Coronary artery (tissue), 2 donors: ENCODE results near the gene TECPR1.
A peak's percentile ranks its signal among the peaks of the same experiment; 100 is the strongest.

Experiments
- DNase-seq: peaks from one replicate; pipeline ENCODE4 v3.0.0-alpha.2; 2017; ENCODE audit warnings: low spot score
- H3K27ac ChIP-seq, 2 donors: fragments of 200-600 bp; sonication (generic); one replicate each; pipeline ENCODE4 v1.5.1; 2016 to 2019
- H3K4me3 ChIP-seq: fragments of 200-600 bp; sonication (generic); 2 replicates; pipeline ENCODE4 v1.5.1; 2016; ENCODE audit warnings: mild to moderate bottlenecking, moderate library complexity
- CTCF ChIP-seq: fragments of 200-600 bp; sonication (generic); IDR thresholded peaks from one replicate; pipeline ENCODE4 v1.5.1; 2019; ENCODE audit warnings: antibody characterized with exemption

TECPR1 gene

GRCh38 chr7:98171449-98171848, 80.6 kb downstream of the TECPR1 start:
- no peak for TF ChIP-seq CTCF
- no peak overlapping the region for H3K27ac ChIP-seq
- DNase-seq = no peak
- H3K4me3 ChIP-seq = no peak overlapping the region

DNA sequence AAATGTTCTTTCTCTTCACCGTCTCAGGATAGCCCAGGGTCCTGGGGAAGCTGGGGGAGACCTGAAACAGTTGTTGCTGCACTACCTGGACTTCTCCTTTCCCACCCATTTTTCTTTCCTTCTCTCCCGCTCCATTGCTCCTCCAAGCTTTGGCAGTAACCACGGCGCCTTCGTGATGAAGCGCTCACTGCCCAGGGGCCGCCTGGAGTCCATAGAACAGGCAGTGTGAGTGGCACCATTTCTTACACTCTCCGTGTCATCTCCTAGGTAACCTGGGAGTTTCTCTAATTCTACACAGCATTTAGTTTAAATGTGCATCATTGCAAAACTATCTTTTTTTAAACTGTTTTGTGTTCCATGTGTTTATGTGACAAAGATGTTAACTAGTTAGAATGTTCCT, 81.1 kb downstream of the TECPR1 start:
- no peak for TF ChIP-seq CTCF
- Histone ChIP-seq H3K4me3 (no peak overlapping the region), H3K27ac (no peak overlapping the region)
- DNase-seq = no peak

DNA sequence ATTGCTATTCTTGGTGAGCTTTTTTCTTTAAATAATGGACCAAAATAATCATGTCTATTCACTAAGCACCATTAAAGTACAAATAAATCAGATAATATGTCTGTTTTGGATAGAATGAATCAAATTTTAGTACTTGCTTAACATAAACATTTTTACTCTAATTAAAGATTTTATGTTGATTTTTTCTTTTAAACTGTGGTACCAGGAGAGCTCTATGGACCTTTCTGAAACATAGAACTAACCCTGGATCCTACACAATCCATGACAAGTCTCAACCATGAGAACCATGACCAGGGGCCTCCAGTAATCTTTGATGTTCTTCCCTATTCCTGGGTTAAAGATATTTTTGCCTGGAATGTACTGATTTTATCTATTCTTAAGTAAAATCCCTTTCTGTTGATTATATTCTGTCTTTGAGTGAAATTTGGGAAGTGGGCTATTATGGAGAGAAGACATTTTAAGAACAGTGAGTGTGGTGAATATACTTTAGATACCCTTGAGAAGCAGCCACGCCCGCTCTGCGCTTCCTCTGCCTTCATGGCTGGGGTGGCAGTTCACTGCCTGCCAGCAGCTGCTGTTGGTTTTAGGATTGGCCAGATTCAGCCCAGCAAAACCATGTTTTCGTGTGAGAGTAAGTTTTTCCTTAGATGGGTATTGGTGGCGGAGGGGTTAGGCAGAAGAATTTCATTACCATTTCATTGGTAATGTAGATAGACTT, 83.0 kb downstream of the TECPR1 start:
- Histone ChIP-seq H3K27ac (no peak overlapping the region), H3K4me3 (no peak overlapping the region)
- no peak for DNase-seq
- TF ChIP-seq CTCF = no peak

DNA sequence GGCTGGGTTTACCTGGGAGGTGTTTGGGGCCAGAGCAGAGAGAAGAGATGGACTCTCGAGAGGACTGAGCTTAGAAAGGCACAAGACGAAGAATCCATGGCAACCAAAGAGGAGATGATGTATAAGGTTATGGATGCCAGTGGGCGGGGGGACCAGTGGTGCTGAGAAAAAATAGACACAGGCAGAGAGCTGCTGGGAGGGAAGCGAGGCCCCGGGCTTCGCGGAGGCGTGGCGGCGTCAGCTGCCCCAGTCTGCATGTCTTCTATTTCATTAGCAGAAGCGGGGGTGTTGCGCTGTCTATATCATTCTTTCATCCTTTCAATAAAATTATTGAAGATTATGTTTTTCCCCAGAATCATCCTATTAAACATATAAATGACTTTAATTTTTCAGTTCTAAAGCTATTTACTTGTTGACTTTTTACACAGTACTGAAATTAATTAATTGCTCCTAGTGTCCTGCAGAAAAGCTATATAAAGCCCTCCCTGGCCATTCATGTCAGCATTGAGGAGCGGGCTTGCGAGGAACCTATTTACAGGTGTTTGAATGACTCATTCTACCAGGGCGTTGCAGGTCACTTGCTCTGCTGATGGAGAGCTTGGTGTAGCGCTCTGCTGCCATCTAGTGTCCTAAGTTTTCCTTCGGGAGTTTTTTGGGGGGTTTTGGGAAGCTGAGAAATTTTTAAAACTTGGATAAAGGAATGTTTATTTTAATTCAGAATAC, 83.7 kb downstream of the TECPR1 start:
- Histone ChIP-seq H3K4me3 (no peak overlapping the region), H3K27ac (no peak overlapping the region)
- no peak for DNase-seq
- TF ChIP-seq CTCF = peak; percentile 60

GRCh38 chr7:98167653-98168052, 84.4 kb downstream of the TECPR1 start:
- Histone ChIP-seq H3K4me3 (no peak overlapping the region), H3K27ac (no peak overlapping the region)
- no peak for TF ChIP-seq CTCF
- no peak for DNase-seq

DNA sequence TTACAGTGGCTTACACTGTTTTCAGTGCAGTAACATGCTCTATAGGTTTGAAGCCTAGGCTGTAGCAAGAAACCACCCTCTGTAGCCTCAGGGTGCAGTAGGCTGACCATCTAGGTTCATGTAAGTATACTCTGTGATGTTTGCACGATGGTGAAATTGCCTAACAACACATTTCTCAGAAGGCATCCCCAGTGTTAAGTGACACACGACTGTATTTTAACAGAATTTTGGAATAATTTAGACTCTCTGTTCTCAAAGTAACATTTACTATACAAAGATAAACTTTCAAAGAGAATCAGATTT, 85.4 kb downstream of the TECPR1 start:
- Histone ChIP-seq H3K4me3 (no peak overlapping the region), H3K27ac (no peak overlapping the region)
- no peak for TF ChIP-seq CTCF
- no peak for DNase-seq
